NCI-H146 treated with DMSO at 0.1 percent for 48 hours (cell line): ENCODE measurements around the gene GATD1.

Experiments used
- DNase-seq: peaks from one replicate; lab custom pipeline; 2025; ENCODE audit not compliant: unreplicated experiment; lab: John Stamatoyannopoulos, UW

The GATD1 gene

GRCh38 chr11:777288-778255, at the start of gene GATD1:
GATD1 (minus strand) TSS chr11:777487; CDS start chr11:777462, 25 bp downstream.
- DNase-seq, result peak; percentile 78

GRCh38 chr11:826836-827145, 49.5 kb upstream of the GATD1 start:
- DNase-seq, result no peak

GRCh38 chr11:826227-826621, 48.9 kb upstream of the GATD1 start:
- no peak for DNase-seq

GRCh38 chr11:825366-826226, 48.3 kb upstream of the GATD1 start:
- no peak for DNase-seq

- DNase-seq, result no peak
Observed at GRCh38 chr11:824942-825341, 47.7 kb upstream of the GATD1 start.

GRCh38 chr11:824292-824880, 47.1 kb upstream of the GATD1 start:
- DNase-seq, result no peak

GRCh38 chr11:823441-824291, 46.4 kb upstream of the GATD1 start:
- DNase-seq, result no peak

GRCh38 chr11:821512-822371, 44.5 kb upstream of the GATD1 start:
- no peak for DNase-seq

- no peak for DNase-seq
Observed at GRCh38 chr11:820655-821511, 43.6 kb upstream of the GATD1 start.

GRCh38 chr11:819943-820649, 42.8 kb upstream of the GATD1 start:
- DNase-seq, result peak; percentile 67

GRCh38 chr11:819129-819931, 42.0 kb upstream of the GATD1 start:
- peak; percentile 75 for DNase-seq

- DNase-seq, result no peak
Observed at GRCh38 chr11:818396-819128, 41.3 kb upstream of the GATD1 start, which contains the start of gene PNPLA2. PNPLA2 (plus strand) TSS chr11:818914; CDS start chr11:819719, 805 bp downstream.

- no peak for DNase-seq
Observed at GRCh38 chr11:816433-816779, 39.1 kb upstream of the GATD1 start.

- DNase-seq, result no peak
Observed at GRCh38 chr11:815675-816432, 38.6 kb upstream of the GATD1 start.

- DNase-seq, result no peak
Observed at GRCh38 chr11:813456-814096, 36.3 kb upstream of the GATD1 start.
